HG03520 (cell line): ENCODE data around the gene TMIGD1.

Source experiments
- ATAC-seq: cut with Tn5 transposase; IDR thresholded peaks from one replicate; pipeline ENCODE4 v1.9.1; 2021; ENCODE audit warnings: mild to moderate bottlenecking, moderate library complexity; ENCODE audit not compliant: unreplicated experiment

TMIGD1 gene

GRCh38 chr17:30290696-30291542, 42.9 kb downstream of the TMIGD1 start:
- no peak for ATAC-seq

- ATAC-seq: no peak
These were observed 43.8 kb downstream of the TMIGD1 start for GRCh38 chr17:30290077-30290476.

- ATAC-seq: no peak
These were observed 54.7 kb downstream of the TMIGD1 start for GRCh38 chr17:30279156-30279555.

- no peak for ATAC-seq
These were observed 55.8 kb downstream of the TMIGD1 start for GRCh38 chr17:30278032-30278431.

- ATAC-seq: no peak
These were observed 57.9 kb downstream of the TMIGD1 start for GRCh38 chr17:30275911-30276310.

- no peak for ATAC-seq
These were observed 59.0 kb downstream of the TMIGD1 start for GRCh38 chr17:30274887-30275286.

- ATAC-seq: no peak
These were observed 60.5 kb downstream of the TMIGD1 start for GRCh38 chr17:30273373-30273772.

GRCh38 chr17:30271102-30271501, 62.8 kb downstream of the TMIGD1 start:
- no peak for ATAC-seq

GRCh38 chr17:30267625-30268024, 66.2 kb downstream of the TMIGD1 start:
- no peak for ATAC-seq
